KMS-11 (cell line): ENCODE data around the gene MLF1.

Experiments
- H2AFZ ChIP-seq: fragments of 200-600 bp; sonication (generic); 2 replicates; pipeline ENCODE4 v1.6.1; 2016; ENCODE audit warnings: antibody characterized with exemption, mixed run types, low read depth
- H3K27ac ChIP-seq: fragments of 200-600 bp; sonication (generic); 2 replicates; pipeline ENCODE4 v1.6.1; 2016; ENCODE audit warnings: mild to moderate bottlenecking, mixed run types
- H3K27me3 ChIP-seq: fragments of 200-600 bp; sonication (generic); 2 replicates; pipeline ENCODE4 v1.6.1; 2017; ENCODE audit warnings: mild to moderate bottlenecking, low read depth, mixed run types, moderate library complexity; ENCODE audit not compliant: insufficient read depth
- H3K36me3 ChIP-seq: fragments of 200-600 bp; sonication (generic); 2 replicates; pipeline ENCODE4 v1.6.1; 2017; ENCODE audit warnings: mild to moderate bottlenecking, mixed run types; ENCODE audit not compliant: insufficient read depth
- H3K4me1 ChIP-seq: fragments of 200-600 bp; sonication (generic); 2 replicates; pipeline ENCODE4 v1.6.1; 2016; ENCODE audit warnings: mild to moderate bottlenecking, low read depth, mixed run types; ENCODE audit not compliant: poor library complexity, severe bottlenecking
- H3K4me2 ChIP-seq: fragments of 200-600 bp; sonication (generic); 2 replicates; pipeline ENCODE4 v1.7.0; 2016; ENCODE audit warnings: mild to moderate bottlenecking, mixed run types
- H3K4me3 ChIP-seq: fragments of 200-600 bp; sonication (generic); IDR thresholded peaks from 2 replicates; pipeline ENCODE4 v1.6.1; 2017; ENCODE audit warnings: low read depth, low read length, mixed read lengths; ENCODE audit not compliant: insufficient read depth
- H3K79me2 ChIP-seq: fragments of 200-600 bp; sonication (generic); 2 replicates; pipeline ENCODE4 v1.6.1; 2016; ENCODE audit warnings: low read depth, mixed run types; ENCODE audit not compliant: insufficient read depth
- H3K9ac ChIP-seq: fragments of 200-600 bp; sonication (generic); 2 replicates; pipeline ENCODE4 v1.6.1; 2016; ENCODE audit warnings: mild to moderate bottlenecking, mixed run types
- H4K20me1 ChIP-seq: fragments of 200-600 bp; sonication (generic); 2 replicates; pipeline ENCODE4 v1.6.1; 2016; ENCODE audit warnings: mild to moderate bottlenecking, mixed run types; ENCODE audit not compliant: insufficient read depth
- CTCF ChIP-seq: fragments of 200-600 bp; sonication (generic); conservative IDR thresholded peaks from 2 replicates; pipeline ENCODE4 v1.6.1; 2017; ENCODE audit warnings: low read depth, mild to moderate bottlenecking, antibody characterized with exemption, low read length, moderate library complexity, mixed read lengths

The MLF1 gene

GRCh38 chr3:158617982-158618875 is 47.2 kb downstream of the MLF1 start:
- Histone ChIP-seq H4K20me1 (no peaks in the 10 kb centered on the region), H3K27me3 (no peaks in the 10 kb centered on the region), H3K9ac (no peak overlapping the region), H3K4me2 (no peak overlapping the region), H2AFZ (no peak overlapping the region), H3K79me2 (no peaks in the 10 kb centered on the region), H3K27ac (no peak overlapping the region), H3K4me1 (peaks cover 5% of the 10 kb centered on the region), H3K36me3 (no peaks in the 10 kb centered on the region), H3K4me3 (no peak overlapping the region)
- TF ChIP-seq CTCF: no peak

GRCh38 chr3:158625881-158626280 is 54.9 kb downstream of the MLF1 start:
- H3K4me1 ChIP-seq: peaks cover 5% of the 10 kb centered on the region
- H3K27me3 ChIP-seq: no peaks in the 10 kb centered on the region
- H2AFZ ChIP-seq: no peak overlapping the region
- H4K20me1 ChIP-seq: no peaks in the 10 kb centered on the region
- TF ChIP-seq CTCF: no peak
- no peak overlapping the region for H3K4me2 ChIP-seq
- no peaks in the 10 kb centered on the region for H3K79me2 ChIP-seq
- H3K27ac ChIP-seq: no peak overlapping the region
- no peak overlapping the region for H3K4me3 ChIP-seq
- H3K9ac ChIP-seq: no peak overlapping the region
- H3K36me3 ChIP-seq: no peaks in the 10 kb centered on the region

GRCh38 chr3:158631981-158632380 is 61.0 kb downstream of the MLF1 start:
- H3K4me3 ChIP-seq: no peak overlapping the region
- H3K4me2 ChIP-seq: no peak overlapping the region
- H3K9ac ChIP-seq: no peak overlapping the region
- H3K79me2 ChIP-seq: no peaks in the 10 kb centered on the region
- no peaks in the 10 kb centered on the region for H3K27me3 ChIP-seq
- H3K36me3 ChIP-seq: no peaks in the 10 kb centered on the region
- H4K20me1 ChIP-seq: no peaks in the 10 kb centered on the region
- H3K4me1 ChIP-seq: no peaks in the 10 kb centered on the region
- H2AFZ ChIP-seq: no peak overlapping the region
- no peak for TF ChIP-seq CTCF
- no peak overlapping the region for H3K27ac ChIP-seq

GRCh38 chr3:158640646-158641045 is 69.7 kb downstream of the MLF1 start:
- Histone ChIP-seq H2AFZ (no peak overlapping the region), H3K4me1 (peaks cover 4% of the 10 kb centered on the region), H3K4me3 (no peak overlapping the region), H4K20me1 (no peaks in the 10 kb centered on the region), H3K9ac (no peak overlapping the region), H3K27ac (no peak overlapping the region), H3K79me2 (peaks cover 12% of the 10 kb centered on the region), H3K27me3 (no peaks in the 10 kb centered on the region), H3K36me3 (no peaks in the 10 kb centered on the region), H3K4me2 (no peak overlapping the region)
- TF ChIP-seq CTCF: no peak
